ENCODE data around the gene LIPE.

LIPE gene

GRCh38 chr19:42378225-42379215 lies 48.7 kb downstream of the LIPE start:
- Histone ChIP-seq H3K79me2 (ENCODE audit: control insufficient read depth, low read length) (no peaks in the 10 kb centered on the region), H4K20me1 (ENCODE audit: control insufficient read depth, insufficient read depth, low read depth, low read length) (no peaks in the 10 kb centered on the region), H3K9me3 (ENCODE audit: control insufficient read depth, insufficient read depth, low read length) (no peaks in the 10 kb centered on the region), H3K4me1 (ENCODE audit: control insufficient read depth, low read length) (no peaks in the 10 kb centered on the region), H3K36me3 (ENCODE audit: control insufficient read depth, low read length) (no peaks in the 10 kb centered on the region), H3K27me3 (ENCODE audit: control insufficient read depth, low read length) (peaks cover 25% of the 10 kb centered on the region), H3K9me2 (replicated peaks; ENCODE audit: control insufficient read depth, low read length) (no peaks in the 10 kb centered on the region), H3K4me2 (ENCODE audit: low read length) (no peak overlapping the region), H3K4me3 (ENCODE audit: low read length) (no peak overlapping the region), H3F3A (ENCODE audit: control insufficient read depth, insufficient read depth) (no peaks in the 10 kb centered on the region), H3K27ac (ENCODE audit: low read depth, low read length) (no peak overlapping the region)
- TF ChIP-seq, protein P1, sequence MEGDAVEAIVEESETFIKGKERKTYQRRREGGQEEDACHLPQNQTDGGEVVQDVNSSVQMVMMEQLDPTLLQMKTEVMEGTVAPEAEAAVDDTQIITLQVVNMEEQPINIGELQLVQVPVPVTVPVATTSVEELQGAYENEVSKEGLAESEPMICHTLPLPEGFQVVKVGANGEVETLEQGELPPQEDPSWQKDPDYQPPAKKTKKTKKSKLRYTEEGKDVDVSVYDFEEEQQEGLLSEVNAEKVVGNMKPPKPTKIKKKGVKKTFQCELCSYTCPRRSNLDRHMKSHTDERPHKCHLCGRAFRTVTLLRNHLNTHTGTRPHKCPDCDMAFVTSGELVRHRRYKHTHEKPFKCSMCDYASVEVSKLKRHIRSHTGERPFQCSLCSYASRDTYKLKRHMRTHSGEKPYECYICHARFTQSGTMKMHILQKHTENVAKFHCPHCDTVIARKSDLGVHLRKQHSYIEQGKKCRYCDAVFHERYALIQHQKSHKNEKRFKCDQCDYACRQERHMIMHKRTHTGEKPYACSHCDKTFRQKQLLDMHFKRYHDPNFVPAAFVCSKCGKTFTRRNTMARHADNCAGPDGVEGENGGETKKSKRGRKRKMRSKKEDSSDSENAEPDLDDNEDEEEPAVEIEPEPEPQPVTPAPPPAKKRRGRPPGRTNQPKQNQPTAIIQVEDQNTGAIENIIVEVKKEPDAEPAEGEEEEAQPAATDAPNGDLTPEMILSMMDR (IDR thresholded peaks at IDR 0.05; ENCODE audit: low read depth, low read length, poor library complexity, severe bottlenecking): no peak
- no peak for TF ChIP-seq EZH2phosphoT487 (IDR thresholded peaks at IDR 0.05; ENCODE audit: borderline replicate concordance, low read length)

DNA sequence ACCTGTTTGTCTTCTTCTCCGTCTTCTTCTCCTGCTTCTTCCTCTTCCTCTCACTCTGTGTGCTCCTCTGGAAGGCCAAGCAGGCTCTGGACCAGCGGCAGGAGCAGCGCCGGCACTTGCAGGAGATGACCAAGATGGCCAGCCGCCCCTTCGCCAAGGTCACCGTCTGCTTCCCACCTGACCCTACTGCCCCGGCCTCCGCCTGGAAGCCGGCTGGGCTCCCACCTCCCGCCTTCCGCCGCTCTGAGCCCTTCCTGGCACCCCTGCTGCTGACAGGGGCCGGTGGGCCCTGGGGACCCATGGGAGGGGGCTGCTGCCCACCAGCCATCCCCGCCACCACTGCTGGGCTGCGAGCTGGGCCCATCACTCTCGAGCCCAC lies 51.0 kb downstream of the LIPE start:
- TF ChIP-seq, protein P1 (IDR thresholded peaks at IDR 0.05; ENCODE audit: low read depth, low read length, poor library complexity, severe bottlenecking): no peak
- no peak for TF ChIP-seq EZH2phosphoT487 (IDR thresholded peaks at IDR 0.05; ENCODE audit: borderline replicate concordance, low read length)
- H3K4me2 ChIP-seq (ENCODE audit: low read length): no peak overlapping the region
- H4K20me1 ChIP-seq (ENCODE audit: control insufficient read depth, insufficient read depth, low read depth, low read length): no peaks in the 10 kb centered on the region
- H3K27me3 ChIP-seq (ENCODE audit: control insufficient read depth, low read length): peaks cover 12% of the 10 kb centered on the region
- no peak overlapping the region for H3K27ac ChIP-seq (ENCODE audit: low read depth, low read length)
- H3K36me3 ChIP-seq (ENCODE audit: control insufficient read depth, low read length): no peaks in the 10 kb centered on the region
- H3K4me1 ChIP-seq (ENCODE audit: control insufficient read depth, low read length): no peaks in the 10 kb centered on the region
- H3K9me3 ChIP-seq (ENCODE audit: control insufficient read depth, insufficient read depth, low read length): no peaks in the 10 kb centered on the region
- no peaks in the 10 kb centered on the region for H3K79me2 ChIP-seq (ENCODE audit: control insufficient read depth, low read length)
- no peak overlapping the region for H3K4me3 ChIP-seq (ENCODE audit: low read length)
- H3F3A ChIP-seq (ENCODE audit: control insufficient read depth, insufficient read depth): no peaks in the 10 kb centered on the region
- H3K9me2 ChIP-seq (replicated peaks; ENCODE audit: control insufficient read depth, low read length): no peaks in the 10 kb centered on the region

GRCh38 chr19:42375415-42376176 lies 51.6 kb downstream of the LIPE start:
- TF ChIP-seq EZH2phosphoT487 (IDR thresholded peaks at IDR 0.05; ENCODE audit: borderline replicate concordance, low read length): no peak
- TF ChIP-seq, protein P1 (IDR thresholded peaks at IDR 0.05; ENCODE audit: low read depth, low read length, poor library complexity, severe bottlenecking): no peak
- Histone ChIP-seq H3K9me3 (ENCODE audit: control insufficient read depth, insufficient read depth, low read length) (no peaks in the 10 kb centered on the region), H3K4me3 (ENCODE audit: low read length) (no peak overlapping the region), H3K4me2 (ENCODE audit: low read length) (no peak overlapping the region), H3K4me1 (ENCODE audit: control insufficient read depth, low read length) (no peaks in the 10 kb centered on the region), H3K9me2 (replicated peaks; ENCODE audit: control insufficient read depth, low read length) (no peaks in the 10 kb centered on the region), H3K27me3 (ENCODE audit: control insufficient read depth, low read length) (peaks cover 9% of the 10 kb centered on the region), H3K79me2 (ENCODE audit: control insufficient read depth, low read length) (no peaks in the 10 kb centered on the region), H4K20me1 (ENCODE audit: control insufficient read depth, insufficient read depth, low read depth, low read length) (no peaks in the 10 kb centered on the region), H3K27ac (ENCODE audit: low read depth, low read length) (no peak overlapping the region), H3F3A (ENCODE audit: control insufficient read depth, insufficient read depth) (no peaks in the 10 kb centered on the region), H3K36me3 (ENCODE audit: control insufficient read depth, low read length) (no peaks in the 10 kb centered on the region)
